Raji (cell line): ENCODE data around the gene HOTAIR.

ENCODE experiments used
- POLR2A ChIP-seq: IDR thresholded peaks from 2 replicates; pipeline ENCODE4 v1.6.1; 2011; ENCODE audit warnings: low read depth, low read length, control low read depth; ENCODE audit not compliant: insufficient read depth

Gene HOTAIR

DNA sequence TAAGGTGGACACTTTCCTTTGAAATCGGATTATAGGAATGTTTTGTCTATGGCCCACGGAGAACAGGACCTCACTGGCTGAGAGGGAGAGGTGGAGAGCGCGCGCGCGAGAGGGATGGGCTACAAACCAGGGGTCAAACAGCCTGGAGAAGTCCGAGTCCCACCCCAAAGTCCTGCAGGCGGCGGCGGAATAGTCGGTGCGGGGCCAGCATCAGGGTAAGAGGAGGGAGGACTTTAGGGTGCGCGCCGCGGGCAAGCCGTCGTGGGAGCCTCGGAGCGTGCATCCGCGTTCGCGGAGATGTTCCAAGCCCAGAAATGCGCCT is 30.7 kb upstream of the HOTAIR start:
- no peak for TF ChIP-seq POLR2A

- TF ChIP-seq POLR2A, result no peak
These were observed 30.2 kb upstream of the HOTAIR start for GRCh38 chr12:54004841-54005530.

GRCh38 chr12:54004063-54004840 is 29.5 kb upstream of the HOTAIR start:
- no peak for TF ChIP-seq POLR2A

GRCh38 chr12:54003625-54004024 is 28.9 kb upstream of the HOTAIR start:
- TF ChIP-seq POLR2A, result no peak

DNA sequence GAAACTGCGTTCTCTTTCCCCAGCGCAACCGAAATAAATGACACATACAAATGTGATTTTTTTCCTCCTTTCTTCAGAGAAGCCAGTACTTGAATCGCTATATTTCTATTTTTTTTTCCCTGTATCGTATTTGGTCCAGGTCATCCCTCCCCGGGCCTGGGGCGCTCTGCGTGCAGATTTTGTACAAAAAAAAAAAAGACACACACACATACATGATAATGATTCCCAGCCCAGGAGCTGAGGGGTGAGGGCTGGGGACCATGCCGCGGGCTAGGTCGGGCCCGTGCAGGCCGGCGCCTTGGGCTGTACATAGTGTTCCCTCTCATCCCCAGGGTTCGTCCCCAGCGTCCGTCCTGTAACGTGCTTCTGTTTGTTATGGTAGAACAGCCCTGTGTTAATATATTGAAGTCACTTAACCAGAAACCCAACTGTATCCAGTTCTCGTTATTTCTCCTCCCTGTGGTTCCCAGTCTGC is 28.2 kb upstream of the HOTAIR start:
- TF ChIP-seq POLR2A, result no peak

- TF ChIP-seq POLR2A, result no peak
These were observed 27.6 kb upstream of the HOTAIR start for GRCh38 chr12:54002278-54002914.

GRCh38 chr12:54001283-54002187 is 26.8 kb upstream of the HOTAIR start:
- TF ChIP-seq POLR2A, result no peak

- no peak for TF ChIP-seq POLR2A
These were observed 25.7 kb upstream of the HOTAIR start, which contains the start of gene HOXC9 for GRCh38 chr12:54000116-54001114. Gene HOXC9 (plus strand): TSS chr12:54000161. CDS start chr12:54000189, 28 bp downstream.

GRCh38 chr12:53999559-54000115 is 24.9 kb upstream of the HOTAIR start:
- no peak for TF ChIP-seq POLR2A

DNA sequence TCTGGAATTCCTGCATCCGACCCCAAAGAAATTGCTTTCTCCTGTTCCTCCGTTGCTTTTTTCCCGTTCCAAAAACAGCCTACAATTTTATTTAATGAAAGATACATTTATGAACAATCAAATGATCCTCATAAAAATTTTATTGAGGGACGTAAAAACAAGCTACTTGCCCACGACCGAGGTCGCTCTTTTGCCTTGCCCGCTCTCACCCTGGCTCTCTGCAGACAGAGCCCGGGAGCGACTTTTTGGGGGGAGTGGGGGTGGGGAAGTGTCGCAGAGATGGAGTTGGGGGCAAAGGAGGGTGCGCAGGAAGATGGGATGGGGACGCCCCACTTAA is 24.1 kb upstream of the HOTAIR start:
- TF ChIP-seq POLR2A, result no peak

DNA sequence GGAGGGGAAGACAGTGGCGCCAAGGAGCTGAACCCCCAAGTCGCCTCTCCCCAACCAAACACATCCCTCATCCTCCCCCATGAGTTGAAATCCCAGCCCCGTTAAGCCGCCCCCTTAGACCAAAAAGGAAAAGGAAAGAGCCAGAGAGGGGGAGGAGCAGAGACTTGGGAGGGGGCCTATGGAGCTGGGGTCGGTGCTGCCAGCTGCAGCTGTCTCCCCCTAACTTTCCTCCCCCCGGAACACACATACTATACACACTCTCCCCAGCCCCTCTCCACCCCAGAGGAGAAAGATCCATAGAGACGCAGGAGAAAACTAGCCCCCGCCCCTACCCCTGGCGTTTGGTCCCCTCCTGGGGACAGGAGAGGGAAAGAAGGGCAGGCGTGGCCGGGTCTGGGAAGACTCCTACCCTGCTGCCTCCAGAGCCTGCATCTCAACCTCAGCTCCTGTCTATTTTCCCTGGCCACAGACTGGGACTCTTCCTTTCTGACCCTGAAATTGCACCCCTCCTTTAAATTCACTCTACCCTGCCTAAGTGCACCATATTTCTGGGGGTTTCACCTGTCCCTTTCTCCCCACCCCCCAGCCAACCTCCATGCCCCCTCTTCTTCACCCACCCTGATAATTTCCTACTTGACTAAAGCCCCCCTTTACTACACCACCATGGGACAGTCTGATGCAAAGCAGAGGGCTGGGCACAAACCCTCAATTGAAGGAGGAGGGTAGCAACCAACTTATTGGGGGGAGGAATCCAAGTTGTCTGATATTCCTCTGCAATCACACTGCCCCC is 23.6 kb upstream of the HOTAIR start:
- TF ChIP-seq POLR2A, result no peak

DNA sequence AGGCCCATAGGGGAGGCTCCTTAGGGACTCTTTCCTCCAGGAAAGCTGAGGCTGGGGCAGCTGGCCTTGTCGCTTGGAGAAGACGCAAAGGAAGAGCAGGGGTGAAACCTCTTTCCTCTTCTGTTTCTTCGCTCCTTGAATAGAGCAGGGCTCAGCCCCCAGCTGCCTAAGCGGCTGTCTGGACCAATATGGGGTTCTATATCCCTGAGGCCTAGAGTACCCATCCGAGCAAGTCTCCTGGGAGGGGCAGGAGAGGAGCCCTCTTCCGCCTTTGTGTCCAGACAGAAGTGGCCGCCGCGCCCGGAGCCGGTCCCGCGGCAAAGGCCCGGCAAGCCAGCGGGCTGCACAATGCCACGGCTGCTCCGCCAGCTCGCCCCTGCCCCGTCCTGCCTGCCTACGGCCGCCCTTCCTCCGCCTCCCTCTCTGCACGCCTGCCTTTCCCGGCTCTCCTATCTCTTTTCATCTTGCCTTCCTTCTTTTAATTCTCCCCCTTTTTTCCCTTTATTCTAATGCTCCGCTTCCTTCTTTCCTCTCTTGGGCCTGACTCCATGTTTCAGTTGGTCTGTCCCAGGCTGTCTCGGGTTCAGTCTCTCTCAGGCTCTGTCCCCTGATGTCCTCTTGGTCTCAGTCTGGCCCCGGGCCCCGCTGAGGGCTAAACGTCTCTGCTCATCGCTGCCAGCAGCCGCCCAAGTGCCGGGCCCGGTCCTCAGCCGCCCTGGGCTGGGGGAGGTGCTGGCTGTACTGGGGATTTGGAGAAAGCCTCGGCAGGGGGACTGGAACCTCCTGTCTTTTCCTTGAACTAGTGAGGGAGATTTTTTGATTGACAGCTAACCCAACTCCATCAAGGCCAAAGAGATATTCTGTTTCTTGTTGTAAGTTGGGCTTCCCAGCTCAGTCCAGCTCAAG is 22.7 kb upstream of the HOTAIR start:
- TF ChIP-seq POLR2A, result no peak
